Measurements from ENCODE around the gene LCP1.

LCP1 gene

DNA sequence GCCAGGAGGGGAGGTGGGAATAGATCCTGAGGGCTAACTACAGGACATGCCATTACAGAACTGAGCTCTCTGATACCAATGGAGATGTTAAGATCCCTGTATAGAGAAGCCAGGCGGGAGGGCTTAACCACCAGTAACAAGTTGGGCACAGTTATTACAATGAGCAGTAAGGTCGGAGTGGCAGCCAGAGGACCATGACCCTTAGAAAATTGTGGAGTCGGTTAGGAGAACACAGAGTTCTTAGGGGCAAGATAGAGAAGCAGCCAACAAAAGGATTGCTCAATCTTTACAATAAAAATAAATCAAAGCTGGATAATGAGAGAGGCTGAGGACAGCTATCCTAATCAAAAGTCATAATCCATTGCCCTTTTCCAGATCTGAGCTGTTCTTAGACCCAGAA is 87.5 kb downstream of the LCP1 start:
- DNase-seq, result no peak

DNA sequence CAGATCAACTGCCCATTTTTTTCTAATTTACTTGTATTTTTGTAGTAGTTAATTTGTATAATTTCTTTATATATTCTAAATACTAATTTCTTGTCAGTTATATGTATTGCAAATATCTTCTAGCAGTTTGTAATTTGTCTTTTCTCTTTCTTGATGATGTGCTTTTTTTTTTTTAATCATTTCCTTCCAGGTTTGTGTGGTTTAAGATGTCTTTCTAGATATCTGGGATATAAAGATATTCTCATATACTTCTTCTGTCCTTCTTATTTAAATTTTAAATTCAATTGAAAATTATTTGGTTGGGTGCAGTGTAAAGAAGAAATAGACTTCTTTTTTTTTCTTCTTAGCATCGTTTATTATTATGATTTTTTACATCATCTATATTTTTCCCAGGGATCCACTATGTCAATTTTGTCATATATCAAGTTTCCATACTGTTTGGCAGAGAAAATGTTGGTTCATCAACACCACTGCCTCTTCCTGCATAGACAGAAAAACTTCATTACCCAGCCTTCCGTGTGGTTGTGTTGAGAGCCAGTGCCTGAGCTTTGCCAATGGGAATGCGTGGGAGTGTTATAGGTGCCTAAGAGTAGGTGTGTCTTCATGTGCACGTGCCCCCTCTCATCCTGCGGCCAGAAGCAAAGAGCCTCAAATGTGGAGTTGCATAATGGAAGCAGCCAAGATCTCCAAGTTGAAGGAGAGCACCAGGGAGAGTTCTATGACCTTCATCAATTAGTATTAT is 93.0 kb downstream of the LCP1 start:
- no peak for DNase-seq

DNA sequence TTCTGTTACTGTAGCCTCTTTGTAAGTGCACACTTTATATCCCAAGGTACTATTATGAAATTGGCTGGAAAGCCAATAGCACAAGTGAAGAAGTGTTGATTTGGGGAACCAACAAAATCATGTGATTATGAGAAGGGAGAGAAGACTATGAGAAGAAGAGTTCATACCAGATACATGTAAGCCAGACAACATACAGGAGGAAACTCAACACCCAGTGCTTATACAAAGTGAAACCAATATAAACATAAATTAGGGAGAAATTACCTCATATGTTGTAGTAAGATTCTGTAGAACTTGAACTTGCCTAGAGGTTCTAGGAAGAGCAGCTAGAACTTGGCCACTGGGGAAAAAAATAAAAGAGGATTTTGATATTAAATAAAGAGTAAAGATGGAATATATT is 94.5 kb downstream of the LCP1 start:
- no peak for DNase-seq

DNA sequence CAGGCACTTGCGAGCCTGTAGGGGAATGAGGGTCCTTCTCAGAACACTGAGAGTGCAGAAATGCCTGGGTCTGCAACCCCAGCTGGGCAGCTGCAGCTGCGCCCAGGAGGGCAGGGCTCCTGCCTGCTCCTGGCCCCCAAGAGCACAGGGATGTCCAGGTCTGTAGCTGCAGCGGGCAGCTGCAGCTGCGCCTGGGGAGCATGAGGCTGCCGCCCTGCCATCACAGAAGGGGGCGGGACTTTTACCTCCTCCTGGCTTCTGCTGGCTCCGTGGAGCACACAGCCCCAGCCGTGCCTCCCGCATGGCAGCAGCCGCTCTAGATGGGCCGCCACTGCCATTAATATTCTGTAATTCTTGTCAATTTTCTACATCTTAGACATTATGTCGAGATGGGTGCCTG is 95.0 kb downstream of the LCP1 start:
- DNase-seq, result no peak

DNA sequence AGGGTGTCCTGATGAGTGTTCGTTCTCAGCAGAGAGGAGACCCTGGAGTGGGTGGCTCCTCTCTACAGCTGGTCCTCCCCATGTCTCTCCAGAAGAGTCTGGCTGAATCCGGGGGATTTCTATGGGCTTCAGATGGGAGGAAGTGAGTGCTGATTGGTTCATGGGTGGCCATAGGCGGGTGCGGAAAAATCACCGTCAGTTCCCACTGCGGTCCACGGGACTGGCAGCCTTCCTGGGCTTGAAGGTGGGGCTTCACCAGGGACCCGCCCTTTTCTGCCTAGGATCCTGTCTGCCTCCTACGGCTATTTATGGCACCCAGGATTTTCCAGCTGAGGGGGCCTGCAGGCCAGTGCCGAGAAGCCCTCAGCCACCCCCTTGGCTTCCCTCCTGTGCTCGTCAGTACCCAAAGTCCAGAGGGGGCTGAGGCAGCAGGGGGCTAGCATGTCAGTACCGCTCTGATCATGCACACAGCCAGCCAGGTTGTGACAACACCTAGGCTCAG is 95.5 kb downstream of the LCP1 start:
- DNase-seq, result no peak

DNA sequence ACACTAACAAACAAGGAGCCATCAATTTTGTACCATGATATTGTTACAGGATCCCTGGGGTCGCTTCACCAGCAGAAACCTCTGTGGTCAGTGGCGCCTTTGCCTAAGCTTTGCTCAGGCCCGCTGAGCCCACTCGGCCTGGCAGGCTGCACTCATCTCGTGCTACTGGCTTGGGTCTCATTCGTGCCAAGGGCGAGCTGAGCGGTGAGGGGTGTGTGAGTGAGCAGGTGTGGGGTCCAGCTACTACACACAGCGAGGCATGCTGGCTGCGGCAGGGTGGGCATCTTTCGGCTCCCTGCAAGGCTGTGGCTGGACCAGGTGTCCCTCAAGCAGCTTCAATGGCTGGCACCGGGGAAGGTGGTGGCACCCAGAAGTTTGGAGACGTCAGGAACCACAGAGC is 96.2 kb downstream of the LCP1 start:
- no peak for DNase-seq

DNA sequence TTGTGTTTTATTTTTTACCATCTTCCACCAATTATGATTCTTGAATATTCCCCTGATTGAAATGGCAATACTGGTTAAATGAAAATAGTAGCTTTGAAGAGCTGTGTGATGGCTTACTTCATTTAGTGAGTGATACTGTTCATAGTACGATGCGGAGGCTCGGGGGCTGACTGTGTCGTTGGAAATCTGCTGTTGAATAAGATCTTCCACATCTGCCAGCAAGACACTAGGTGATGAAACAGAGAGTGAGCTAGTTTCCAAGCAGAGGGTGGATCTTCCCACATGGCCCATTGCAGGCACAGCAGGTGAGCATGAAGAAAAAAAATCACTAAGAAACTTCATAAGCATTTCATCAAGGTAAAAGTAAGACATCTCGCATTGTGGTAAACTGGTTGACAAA is 99.7 kb downstream of the LCP1 start:
- DNase-seq, result no peak

DNA sequence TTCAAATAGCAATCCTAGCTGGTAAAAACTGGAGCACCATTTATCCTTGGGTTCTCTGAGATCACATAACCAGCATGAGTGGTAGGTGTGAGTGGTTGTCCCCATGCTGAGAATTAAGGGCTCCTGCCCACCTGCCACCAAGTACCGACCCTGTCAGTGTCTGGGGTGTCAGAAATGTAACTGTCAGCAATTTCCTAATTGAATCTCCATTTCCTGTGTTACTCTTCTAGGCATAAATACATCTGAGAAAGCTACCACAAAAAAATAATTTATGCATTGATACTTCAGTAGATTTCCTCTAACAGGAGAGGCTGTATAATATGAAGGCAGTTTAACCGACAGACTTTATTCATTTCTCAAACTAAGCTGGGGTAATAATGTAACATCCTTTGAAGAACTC is 102.2 kb downstream of the LCP1 start:
- no peak for DNase-seq

DNA sequence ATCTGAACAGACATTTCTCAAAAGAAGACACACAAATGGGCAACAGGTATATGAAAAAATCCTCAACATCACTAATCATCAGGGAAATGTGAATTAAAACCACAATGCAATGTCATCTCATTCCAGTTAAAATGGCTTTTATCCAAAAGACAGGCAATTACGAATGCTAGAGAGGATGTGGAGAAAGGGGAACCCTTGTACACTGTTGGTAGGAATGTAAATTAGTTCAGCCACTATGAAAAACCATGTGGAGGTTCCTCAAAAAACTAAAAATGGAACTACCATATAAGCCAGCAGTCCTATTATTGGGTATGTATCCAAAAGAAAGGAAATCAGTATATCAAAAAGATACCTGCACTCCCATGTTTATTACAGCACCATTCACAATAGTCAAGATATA is 104.7 kb downstream of the LCP1 start:
- no peak for DNase-seq

DNA sequence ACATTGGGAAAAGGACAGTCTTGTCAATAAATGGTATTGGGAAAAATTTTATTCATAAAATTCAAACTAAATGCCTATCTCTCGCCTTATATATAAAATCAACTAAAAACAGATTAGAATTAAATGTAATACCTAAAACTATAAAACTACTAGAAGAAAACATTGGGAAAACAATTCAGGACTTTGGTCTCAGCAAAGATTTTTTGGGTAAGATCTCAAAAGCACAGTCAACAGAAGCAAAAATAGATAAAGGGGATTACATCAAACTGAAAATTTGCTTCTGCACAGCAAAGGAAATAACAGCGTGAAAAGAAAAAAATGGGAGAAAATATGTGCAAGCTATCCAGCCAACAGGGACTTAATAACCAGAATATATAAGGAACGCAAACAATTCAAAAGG is 105.2 kb downstream of the LCP1 start:
- no peak for DNase-seq

All from fibroblast of skin of right quadriceps (primary cell).